PC-9 (cell line): ENCODE data around the gene ERI3. TPM values are rescaled to one million over a fixed set of nuclear protein-coding genes. Genes with fewer than 3 reads are reported as not detected.

Source experiments
- BruUV-seq: library from RNA; stranded (reverse); fragments of 400-500 nt; replicated peaks from 2 replicates; lab custom pipeline; 2021; lab: Mats Ljungman, UMichigan
- CTCF ChIA-PET: fragments of 300-600 bp; sonication (Branson Sonifier 250); formaldehyde crosslinking; loops from one replicate; lab custom pipeline; 2022; ENCODE audit warnings: antibody characterized with exemption; lab: Charles Lee
- POLR2A ChIA-PET: fragments of 300-600 bp; sonication (Branson Sonifier 250); formaldehyde crosslinking; loops from one replicate; lab custom pipeline; 2022; ENCODE audit warnings: antibody characterized with exemption; ENCODE audit not compliant: unreplicated experiment; lab: Charles Lee
- DNase-seq, 2 experiments: peaks; one replicate each; pipeline versions ENCODE4 v3.0.0 to v3.0.0-alpha.2; 2015 to 2022; ENCODE audit warnings: mixed read lengths in 1 of 2
- H2AFZ ChIP-seq: fragments of 200-600 bp; sonication (generic); 2 replicates; pipeline ENCODE4 v1.8.1; 2017; ENCODE audit warnings: antibody characterized with exemption
- H3F3A ChIP-seq: fragments of 200-600 bp; sonication (generic); 2 replicates; pipeline ENCODE4 v1.8.1; 2017; ENCODE audit warnings: antibody characterized with exemption, mild to moderate bottlenecking, low read depth; ENCODE audit not compliant: insufficient read depth
- H3K27ac ChIP-seq: fragments of 200-600 bp; sonication (generic); 2 replicates; pipeline ENCODE4 v1.6.1; 2016; ENCODE audit warnings: mixed run types
- H3K27me3 ChIP-seq: fragments of 200-600 bp; sonication (generic); 2 replicates; pipeline ENCODE4 v1.6.1; 2016; ENCODE audit warnings: low read depth, mixed run types; ENCODE audit not compliant: insufficient read depth
- H3K36me3 ChIP-seq: fragments of 200-600 bp; sonication (generic); 2 replicates; pipeline ENCODE4 v1.6.1; 2016; ENCODE audit warnings: low read depth, mixed run types
- H3K4me1 ChIP-seq: fragments of 200-600 bp; sonication (generic); replicated peaks from 2 replicates; pipeline ENCODE4 v1.6.1; 2016; ENCODE audit warnings: mixed run types; ENCODE audit not compliant: insufficient read depth
- H3K4me2 ChIP-seq: fragments of 200-600 bp; sonication (generic); 2 replicates; pipeline ENCODE4 v1.6.1; 2017; ENCODE audit warnings: mixed run types
- H3K4me3 ChIP-seq: fragments of 200-600 bp; sonication (generic); 2 replicates; pipeline ENCODE4 v1.6.1; 2016; ENCODE audit warnings: mixed run types
- H3K79me2 ChIP-seq: fragments of 200-600 bp; sonication (generic); 2 replicates; pipeline ENCODE4 v1.6.1; 2017; ENCODE audit warnings: low read depth, mixed run types
- H3K9me2 ChIP-seq: fragments of 200-600 bp; sonication (generic); 2 replicates; pipeline ENCODE4 v1.8.1; 2017; ENCODE audit warnings: mild to moderate bottlenecking; ENCODE audit not compliant: insufficient read depth
- H3K9me3 ChIP-seq: fragments of 200-600 bp; sonication (generic); 2 replicates; pipeline ENCODE4 v1.8.1; 2016; ENCODE audit warnings: low read depth; ENCODE audit not compliant: insufficient read depth
- H4K20me1 ChIP-seq: fragments of 200-600 bp; sonication (generic); 2 replicates; pipeline ENCODE4 v1.8.1; 2017; ENCODE audit not compliant: insufficient read depth
- CTCF ChIP-seq: fragments of 200-600 bp; sonication (generic); conservative IDR thresholded peaks from 2 replicates; pipeline ENCODE4 v1.6.1; 2017; ENCODE audit warnings: mixed run types, antibody characterized with exemption, mild to moderate bottlenecking, moderate library complexity
- EZH2 ChIP-seq: fragments of 200-600 bp; sonication (generic); IDR thresholded peaks from 2 replicates; pipeline ENCODE4 v1.8.0; 2017; ENCODE audit warnings: antibody characterized with exemption, low read depth
- intact Hi-C: fragments of 100-400 bp; cut with micrococcal nuclease; formaldehyde crosslinking; loops from one replicate; pipeline ENCODE4 v1.10.0; 2022; ENCODE audit not compliant: unreplicated experiment
- total RNA-seq: library from RNA; stranded (reverse); gene quantifications from 2 replicates; pipeline ENCODE4 v1.2.3, GENCODE V29; 2021

The ERI3 gene
- total RNA-seq, 1 experiment from 2014 or later, result 120 TPM

GRCh38 chr1:44380666-44381177 lies 25.7 kb upstream of the ERI3 start:
- ChIA-PET CTCF (no interaction called here), POLR2A (no interaction called here)
- Histone ChIP-seq H3K4me1 (no peaks in the 10 kb centered on the region), H3K36me3 (no peaks in the 10 kb centered on the region), H2AFZ (peak overlapping the region; percentile 53; the same call in 1 of the 2 replicates), H3K27ac (no peak overlapping the region), H3K4me3 (no peak overlapping the region), H3K27me3 (no peaks in the 10 kb centered on the region), H3K9me3 (no peaks in the 10 kb centered on the region), H3F3A (no peaks in the 10 kb centered on the region), H3K79me2 (no peaks in the 10 kb centered on the region), H4K20me1 (no peaks in the 10 kb centered on the region), H3K9me2 (no peaks in the 10 kb centered on the region), H3K4me2 (no peak overlapping the region)
- no peak for DNase-seq
- no TSS peak for BruUV-seq
- TF ChIP-seq EZH2 (no peak), CTCF (no peak)
- intact Hi-C loops, result no loop called here

GRCh38 chr1:44377925-44378784 lies 23.1 kb upstream of the ERI3 start:
- Histone ChIP-seq H3K36me3 (no peaks in the 10 kb centered on the region), H4K20me1 (no peaks in the 10 kb centered on the region), H3K9me2 (no peaks in the 10 kb centered on the region), H3K9me3 (no peaks in the 10 kb centered on the region), H3K4me1 (no peaks in the 10 kb centered on the region), H3K79me2 (no peaks in the 10 kb centered on the region), H3K27ac (no peak overlapping the region), H3K4me2 (no peak overlapping the region), H2AFZ (no peak overlapping the region), H3K4me3 (no peak overlapping the region), H3K27me3 (no peaks in the 10 kb centered on the region), H3F3A (no peaks in the 10 kb centered on the region)
- ChIA-PET POLR2A (interaction anchor here (0.6 to 0.7 kb wide), 4 partner anchors 15 to 260 kb away, joined by 3 to 9 read pairs (median 4); no protein-coding TSS in a partner anchor), CTCF (interaction anchor here (0.6 to 1.7 kb wide), 12 partner anchors 11 to 274 kb away, joined by 3 to 13 read pairs (median 4); partner anchors contain the start of gene RNF220)
- no TSS peak for BruUV-seq
- TF ChIP-seq EZH2 (no peak), CTCF (peak; percentile 78)
- DNase-seq, result peak in 1 of 2 experiments; percentile 61
- intact Hi-C loops, result loop anchor here (1.0 kb wide), 3 partner anchors 161 to 275 kb away; no protein-coding TSS in a partner anchor

DNA sequence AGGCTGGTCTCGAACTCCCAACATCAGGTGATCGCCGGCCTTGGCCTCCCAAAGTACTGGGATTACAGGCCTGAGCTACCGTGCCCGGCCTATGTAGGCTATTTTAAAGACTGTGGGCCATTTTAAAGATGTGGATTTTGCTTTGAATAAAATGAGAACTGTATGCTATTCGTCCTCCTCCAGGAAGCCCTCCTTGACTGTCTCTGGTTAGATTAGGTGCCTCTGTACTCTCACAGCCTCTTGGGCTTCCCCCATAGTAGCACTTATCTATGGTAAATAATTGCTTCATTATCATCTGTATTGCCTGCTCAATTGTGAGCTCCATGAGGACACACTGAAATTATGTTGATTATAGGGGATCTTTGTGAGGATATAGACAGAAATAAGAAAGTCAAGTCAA lies 20.5 kb upstream of the ERI3 start:
- intact Hi-C loops, result no loop called here
- no TSS peak for BruUV-seq
- TF ChIP-seq EZH2 (no peak), CTCF (no peak)
- Histone ChIP-seq H3K27ac (no peak overlapping the region), H3K9me3 (no peaks in the 10 kb centered on the region), H3K27me3 (no peaks in the 10 kb centered on the region), H3K4me3 (no peak overlapping the region), H3K9me2 (no peaks in the 10 kb centered on the region), H3K4me1 (no peaks in the 10 kb centered on the region), H2AFZ (no peak overlapping the region), H3K79me2 (no peaks in the 10 kb centered on the region), H3K4me2 (no peak overlapping the region), H4K20me1 (no peaks in the 10 kb centered on the region), H3F3A (no peaks in the 10 kb centered on the region), H3K36me3 (no peaks in the 10 kb centered on the region)
- DNase-seq, result no peak
- CTCF ChIA-PET, result no interaction called here
- POLR2A ChIA-PET, result no interaction called here
